ENCODE measurements around the gene SFT2D3.

SFT2D3 gene

GRCh38 chr2:127721978-127722355 is 20.7 kb downstream of the SFT2D3 start:
- Histone ChIP-seq H3K9ac (ENCODE audit: low read length) (no peak overlapping the region), H3K27ac (ENCODE audit: low read depth, low read length) (no peak overlapping the region), H3K4me1 (ENCODE audit: insufficient read depth, low read length) (no peaks in the 10 kb centered on the region), H3K9me3 (ENCODE audit: low read length) (no peaks in the 10 kb centered on the region), H3K36me3 (ENCODE audit: insufficient read depth, low read length) (peaks cover 51% of the 10 kb centered on the region), H3K27me3 (ENCODE audit: control insufficient read depth in 1 of 2, insufficient read depth in 2 of 2, low read length in 2 of 2) (no peaks in the 10 kb centered on the region), H3K4me3 (ENCODE audit: low read depth in 1 of 2, low read length in 2 of 2) (no peak overlapping the region)

DNA sequence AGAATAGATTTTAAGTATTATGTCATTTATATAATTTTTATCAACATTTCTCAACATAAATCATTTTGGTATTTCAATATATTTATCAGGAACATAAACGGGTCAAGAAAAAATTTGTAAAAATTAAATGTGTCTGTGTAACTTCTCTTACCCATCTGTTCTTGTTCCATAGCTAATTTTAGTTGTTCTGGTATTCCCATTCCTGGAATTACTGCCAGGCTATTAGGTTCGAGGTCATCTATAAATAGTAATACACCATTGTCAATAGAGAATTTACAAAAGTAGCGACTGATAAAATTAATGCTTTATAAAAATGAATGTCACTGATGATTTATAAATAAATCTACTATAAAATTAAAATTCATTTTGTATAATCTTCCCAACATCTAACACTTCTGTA is 21.5 kb downstream of the SFT2D3 start:
- H3K27me3 ChIP-seq (ENCODE audit: control insufficient read depth in 1 of 2, insufficient read depth in 2 of 2, low read length in 2 of 2), result no peaks in the 10 kb centered on the region
- no peaks in the 10 kb centered on the region for H3K9me3 ChIP-seq (ENCODE audit: low read length)
- H3K9ac ChIP-seq (ENCODE audit: low read length), result no peak overlapping the region
- peaks cover 49% of the 10 kb centered on the region for H3K36me3 ChIP-seq (ENCODE audit: insufficient read depth, low read length)
- H3K4me1 ChIP-seq (ENCODE audit: insufficient read depth, low read length), result no peaks in the 10 kb centered on the region
- no peak overlapping the region for H3K27ac ChIP-seq (ENCODE audit: low read depth, low read length)
- no peak overlapping the region for H3K4me3 ChIP-seq (ENCODE audit: low read depth in 1 of 2, low read length in 2 of 2)

DNA sequence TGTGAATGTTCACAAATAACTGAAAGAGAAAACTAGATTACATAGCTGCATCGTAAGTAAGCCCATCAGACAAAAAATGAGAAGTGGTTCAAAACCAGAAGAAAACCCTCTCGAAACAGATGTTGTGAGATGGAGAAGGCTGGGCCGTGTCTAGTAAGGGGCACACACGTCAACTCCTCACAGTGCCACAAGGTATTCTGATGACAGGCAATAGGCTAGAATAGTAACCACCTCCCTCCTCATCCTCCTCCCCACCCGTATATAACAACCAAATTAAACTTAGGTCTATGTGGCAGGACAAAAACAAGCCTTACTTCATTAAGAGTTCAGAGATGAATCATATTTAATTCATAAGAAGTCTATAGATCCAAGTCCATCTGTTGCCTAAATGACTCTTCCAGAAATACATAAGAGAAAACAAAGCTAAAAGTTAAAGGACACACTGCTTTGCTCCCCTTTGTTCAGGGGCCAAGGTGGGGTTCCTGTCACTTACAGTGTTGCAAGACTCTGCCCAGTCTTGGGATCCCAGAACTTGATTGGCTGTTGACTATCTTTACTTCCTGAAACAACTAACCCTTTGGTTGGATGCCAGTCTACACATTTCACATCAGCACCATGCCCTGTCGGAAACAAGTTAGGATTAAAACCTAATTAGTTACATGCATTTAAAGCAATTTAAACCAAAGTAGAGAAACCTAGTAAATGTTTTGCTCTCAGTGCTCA is 25.0 kb downstream of the SFT2D3 start:
- H3K4me1 ChIP-seq (ENCODE audit: insufficient read depth, low read length), result no peaks in the 10 kb centered on the region
- peaks cover 16% of the 10 kb centered on the region for H3K36me3 ChIP-seq (ENCODE audit: insufficient read depth, low read length)
- H3K27me3 ChIP-seq (ENCODE audit: control insufficient read depth in 1 of 2, insufficient read depth in 2 of 2, low read length in 2 of 2), result no peaks in the 10 kb centered on the region
- H3K9me3 ChIP-seq (ENCODE audit: low read length), result no peaks in the 10 kb centered on the region
- H3K27ac ChIP-seq (ENCODE audit: low read depth, low read length), result no peak overlapping the region
- H3K9ac ChIP-seq (ENCODE audit: low read length), result no peak overlapping the region
- H3K4me3 ChIP-seq (ENCODE audit: low read depth in 1 of 2, low read length in 2 of 2), result no peak overlapping the region

DNA sequence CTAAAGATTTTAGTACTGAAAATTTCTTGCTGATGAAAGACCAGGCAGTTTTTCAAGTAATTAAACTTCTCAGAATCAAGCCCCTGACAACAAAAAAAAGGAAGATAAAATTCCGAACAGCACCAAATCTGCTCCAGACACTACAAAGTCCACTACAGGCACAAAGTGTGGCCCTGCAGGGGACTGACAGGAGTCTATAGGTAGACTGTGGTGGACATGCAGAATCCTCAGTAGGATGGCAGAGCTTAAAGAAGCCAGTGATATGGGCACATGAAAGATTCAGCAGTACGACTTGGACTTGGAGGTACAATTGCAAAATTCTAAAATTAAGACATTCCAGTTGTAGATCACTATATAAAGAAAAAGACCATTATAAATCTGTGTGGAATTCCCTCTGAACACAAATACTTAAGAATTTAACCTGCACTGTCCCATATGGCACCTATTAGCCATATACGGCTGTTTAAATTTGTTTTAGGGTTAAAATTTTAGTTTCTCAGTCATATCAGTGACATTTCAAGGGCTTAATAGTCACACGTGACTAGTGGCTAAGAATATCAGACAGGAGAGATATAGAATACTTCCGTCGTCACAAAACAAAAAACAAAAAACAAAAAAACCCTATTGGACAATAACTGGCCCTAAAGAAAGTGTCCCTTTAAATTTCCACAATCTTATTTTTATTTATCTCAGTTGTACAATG is 32.0 kb downstream of the SFT2D3 start:
- Histone ChIP-seq H3K27me3 (ENCODE audit: control insufficient read depth in 1 of 2, insufficient read depth in 2 of 2, low read length in 2 of 2) (no peaks in the 10 kb centered on the region), H3K36me3 (ENCODE audit: insufficient read depth, low read length) (no peaks in the 10 kb centered on the region), H3K27ac (ENCODE audit: low read depth, low read length) (no peak overlapping the region), H3K9me3 (ENCODE audit: low read length) (no peaks in the 10 kb centered on the region), H3K4me1 (ENCODE audit: insufficient read depth, low read length) (peaks cover 12% of the 10 kb centered on the region), H3K9ac (ENCODE audit: low read length) (no peak overlapping the region), H3K4me3 (ENCODE audit: low read depth in 1 of 2, low read length in 2 of 2) (no peak overlapping the region)

DNA sequence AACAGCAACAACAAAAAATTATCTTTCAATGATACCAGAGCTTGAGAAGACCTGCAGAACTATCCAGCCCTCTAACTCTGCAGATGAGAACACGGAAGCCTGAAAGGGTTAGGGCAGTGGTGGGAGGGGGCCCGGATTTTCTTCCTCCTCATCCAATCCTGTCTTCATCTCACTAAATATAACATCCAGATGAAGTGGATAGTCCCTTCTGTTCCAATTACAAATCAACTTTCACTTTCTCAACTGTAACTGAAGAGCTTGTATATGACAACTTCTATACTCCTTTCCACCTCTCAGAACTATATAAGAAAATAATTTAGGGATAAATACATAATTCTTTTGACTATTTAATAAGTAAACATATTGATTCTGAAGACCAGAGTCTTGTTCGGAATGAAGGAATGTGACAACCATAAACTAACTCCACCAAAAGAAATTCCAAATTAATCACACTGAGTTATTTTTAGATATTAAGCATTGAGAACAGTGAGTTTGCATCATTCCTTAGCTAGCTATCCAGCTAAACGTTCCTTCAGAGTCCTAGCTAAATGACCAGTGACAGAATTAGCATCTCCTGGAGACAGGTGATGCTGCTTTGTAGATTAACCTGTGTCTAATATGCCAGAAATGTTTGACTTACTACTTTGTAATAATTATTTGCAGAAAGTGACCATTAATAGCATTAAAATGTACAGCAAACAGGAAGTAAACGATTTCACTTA is 32.7 kb downstream of the SFT2D3 start:
- no peak overlapping the region for H3K4me3 ChIP-seq (ENCODE audit: low read depth in 1 of 2, low read length in 2 of 2)
- H3K27ac ChIP-seq (ENCODE audit: low read depth, low read length), result no peak overlapping the region
- no peaks in the 10 kb centered on the region for H3K27me3 ChIP-seq (ENCODE audit: control insufficient read depth in 1 of 2, insufficient read depth in 2 of 2, low read length in 2 of 2)
- H3K9me3 ChIP-seq (ENCODE audit: low read length), result no peaks in the 10 kb centered on the region
- H3K36me3 ChIP-seq (ENCODE audit: insufficient read depth, low read length), result no peaks in the 10 kb centered on the region
- no peak overlapping the region for H3K9ac ChIP-seq (ENCODE audit: low read length)
- H3K4me1 ChIP-seq (ENCODE audit: insufficient read depth, low read length), result peaks cover 12% of the 10 kb centered on the region

GRCh38 chr2:127735044-127735443 is 33.7 kb downstream of the SFT2D3 start:
- Histone ChIP-seq H3K36me3 (ENCODE audit: insufficient read depth, low read length) (no peaks in the 10 kb centered on the region), H3K4me3 (ENCODE audit: low read depth in 1 of 2, low read length in 2 of 2) (no peak overlapping the region), H3K4me1 (ENCODE audit: insufficient read depth, low read length) (peaks cover 12% of the 10 kb centered on the region), H3K9me3 (ENCODE audit: low read length) (no peaks in the 10 kb centered on the region), H3K9ac (ENCODE audit: low read length) (no peak overlapping the region), H3K27me3 (ENCODE audit: control insufficient read depth in 1 of 2, insufficient read depth in 2 of 2, low read length in 2 of 2) (no peaks in the 10 kb centered on the region), H3K27ac (ENCODE audit: low read depth, low read length) (no peak overlapping the region)

GRCh38 chr2:127735537-127736399 is 34.5 kb downstream of the SFT2D3 start:
- Histone ChIP-seq H3K9ac (ENCODE audit: low read length) (no peak overlapping the region), H3K9me3 (ENCODE audit: low read length) (no peaks in the 10 kb centered on the region), H3K4me1 (ENCODE audit: insufficient read depth, low read length) (peaks cover 12% of the 10 kb centered on the region), H3K27ac (ENCODE audit: low read depth, low read length) (no peak overlapping the region), H3K36me3 (ENCODE audit: insufficient read depth, low read length) (no peaks in the 10 kb centered on the region), H3K27me3 (ENCODE audit: control insufficient read depth in 1 of 2, insufficient read depth in 2 of 2, low read length in 2 of 2) (no peaks in the 10 kb centered on the region), H3K4me3 (ENCODE audit: low read depth in 1 of 2, low read length in 2 of 2) (no peak overlapping the region)

GRCh38 chr2:127737892-127738291 is 36.6 kb downstream of the SFT2D3 start:
- H3K27me3 ChIP-seq (ENCODE audit: control insufficient read depth in 1 of 2, insufficient read depth in 2 of 2, low read length in 2 of 2), result no peaks in the 10 kb centered on the region
- H3K36me3 ChIP-seq (ENCODE audit: insufficient read depth, low read length), result no peaks in the 10 kb centered on the region
- H3K27ac ChIP-seq (ENCODE audit: low read depth, low read length), result no peak overlapping the region
- no peak overlapping the region for H3K4me3 ChIP-seq (ENCODE audit: low read depth in 1 of 2, low read length in 2 of 2)
- H3K9ac ChIP-seq (ENCODE audit: low read length), result no peak overlapping the region
- H3K9me3 ChIP-seq (ENCODE audit: low read length), result no peaks in the 10 kb centered on the region
- peaks cover 12% of the 10 kb centered on the region for H3K4me1 ChIP-seq (ENCODE audit: insufficient read depth, low read length)

DNA sequence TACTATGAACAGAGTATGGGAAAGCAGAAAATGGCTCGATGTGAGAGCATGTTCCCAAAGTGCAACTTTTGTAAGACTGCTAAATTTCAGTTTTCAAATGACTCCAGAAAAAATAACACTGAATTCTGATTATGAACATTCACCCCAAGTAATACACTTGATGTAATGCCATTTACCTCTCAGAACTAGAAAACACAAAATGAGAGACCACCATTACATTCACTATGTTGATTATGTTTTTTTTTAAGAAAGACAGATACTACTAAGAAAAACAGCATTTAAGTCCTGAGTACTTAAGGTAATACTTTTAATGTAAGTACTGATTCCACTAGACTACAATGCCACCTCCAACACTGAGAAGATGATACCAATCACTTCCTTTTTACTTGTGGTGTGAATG is 38.5 kb downstream of the SFT2D3 start:
- Histone ChIP-seq H3K9me3 (ENCODE audit: low read length) (no peaks in the 10 kb centered on the region), H3K27ac (ENCODE audit: low read depth, low read length) (no peak overlapping the region), H3K36me3 (ENCODE audit: insufficient read depth, low read length) (no peaks in the 10 kb centered on the region), H3K4me1 (ENCODE audit: insufficient read depth, low read length) (no peaks in the 10 kb centered on the region), H3K27me3 (ENCODE audit: control insufficient read depth in 1 of 2, insufficient read depth in 2 of 2, low read length in 2 of 2) (no peaks in the 10 kb centered on the region), H3K9ac (ENCODE audit: low read length) (no peak overlapping the region), H3K4me3 (ENCODE audit: low read depth in 1 of 2, low read length in 2 of 2) (no peak overlapping the region)

- H3K9me3 ChIP-seq (ENCODE audit: low read length), result no peaks in the 10 kb centered on the region
- no peak overlapping the region for H3K27ac ChIP-seq (ENCODE audit: low read depth, low read length)
- no peaks in the 10 kb centered on the region for H3K36me3 ChIP-seq (ENCODE audit: insufficient read depth, low read length)
- no peak overlapping the region for H3K4me3 ChIP-seq (ENCODE audit: low read depth in 1 of 2, low read length in 2 of 2)
- H3K4me1 ChIP-seq (ENCODE audit: insufficient read depth, low read length), result peaks cover 6% of the 10 kb centered on the region
- H3K9ac ChIP-seq (ENCODE audit: low read length), result no peak overlapping the region
- H3K27me3 ChIP-seq (ENCODE audit: control insufficient read depth in 1 of 2, insufficient read depth in 2 of 2, low read length in 2 of 2), result no peaks in the 10 kb centered on the region
These were observed 39.5 kb downstream of the SFT2D3 start for GRCh38 chr2:127740665-127741288.
